ENCODE data around the gene MORN1. TPM values are rescaled to one million over a fixed set of nuclear protein-coding genes. Genes with fewer than 3 reads are reported as not detected.

The MORN1 gene
- total and polyA plus RNA-seq, 2 of the 4 experiments (the other 2 are of a cell fraction) = 3.0 to 4.2 TPM

GRCh38 chr1:2324553-2325366, 66.6 kb downstream of the MORN1 start:
- Histone ChIP-seq H4K91ac (ENCODE audit: insufficient read depth, low read depth, low read length) (no peak overlapping the region), H3K27me3 (ENCODE audit: control insufficient read depth, insufficient read depth, low read length) (peaks cover 6% of the 10 kb centered on the region; the same call in 1 of the 2 replicates), H3K4me1 (ENCODE audit: control insufficient read depth, insufficient read depth, low read length) (peaks cover 12% of the 10 kb centered on the region), H3K27ac (ENCODE audit: insufficient read depth, low read length) (no peak overlapping the region), H2AFZ (replicated peaks; ENCODE audit: low read length, poor library complexity) (no peak overlapping the region), H4K8ac (ENCODE audit: low read depth in 2 of 2, low read length in 2 of 2) (no peak overlapping the region), H4K5ac (ENCODE audit: low read depth, low read length) (no peak overlapping the region), H2AK9ac (replicated peaks; ENCODE audit: low read depth, low read length, poor library complexity) (no peak overlapping the region), H4K20me1 (ENCODE audit: insufficient read depth, low read length) (no peaks in the 10 kb centered on the region), H2BK5ac (ENCODE audit: low read depth, low read length, poor library complexity, severe bottlenecking) (no peak overlapping the region), H3K18ac (ENCODE audit: low read depth, low read length) (no peak overlapping the region), H3K4me3 (ENCODE audit: insufficient read depth, low read depth, low read length) (no peak overlapping the region), H3K9ac (ENCODE audit: low read depth, low read length) (no peak overlapping the region), H2BK15ac (ENCODE audit: low read depth, low read length) (no peak overlapping the region), H3K9me3 (ENCODE audit: control insufficient read depth, insufficient read depth, low read length) (peaks cover 3% of the 10 kb centered on the region; the same call in 1 of the 2 replicates), H3K14ac (replicated peaks; ENCODE audit: low read depth, low read length) (no peak overlapping the region), H2AK5ac (ENCODE audit: low read depth, low read length) (no peak overlapping the region; the same call in 1 of the 2 replicates), H3K36me3 (ENCODE audit: control insufficient read depth, insufficient read depth, low read length) (no peaks in the 10 kb centered on the region), H2BK120ac (ENCODE audit: low read depth, low read length) (no peak overlapping the region), H3K4ac (ENCODE audit: low read depth, low read length) (no peak overlapping the region), H3K79me1 (ENCODE audit: low read depth in 1 of 2, low read length in 2 of 2) (0 out of 4 replicates have a peak, but pooled peaks cover 0 to 4% of the 10 kb centered on the region in 2 experiments), H3K9me1 (ENCODE audit: insufficient read depth, low read length) (no peaks in the 10 kb centered on the region), H2BK20ac (ENCODE audit: low read depth, low read length) (no peak overlapping the region), H3K4me2 (ENCODE audit: low read depth, low read length) (no peak overlapping the region), H3K56ac (ENCODE audit: extremely low read depth, insufficient read depth, low read length) (no peak overlapping the region), H3K23ac (ENCODE audit: low read depth, low read length) (no peak overlapping the region)
- WGBS, 2 experiments (ENCODE audit: extremely low coverage in 2 of 2, insufficient read length in 1 of 2) = 96% methylated on average over 5 of the region's 18 CpGs; no CpG with 5 or more reads in 1 of the 2 experiments
- no peak for TF ChIP-seq BHLHE40 (IDR thresholded peaks at IDR 0.05; ENCODE audit: low read depth, low read length)
- TF ChIP-seq MAZ (IDR thresholded peaks at IDR 0.05; ENCODE audit: borderline replicate concordance, low read depth, low read length) = no peak
- no peak for TF ChIP-seq POLR2A (IDR thresholded peaks at IDR 0.05; ENCODE audit: low read depth, low read length)
- no peak for TF ChIP-seq USF2 (IDR thresholded peaks at IDR 0.05; ENCODE audit: low read depth, low read length)
- TF ChIP-seq NFE2L2 (IDR thresholded peaks at IDR 0.05; ENCODE audit: low read depth, low read length) = no peak
- no peak for TF ChIP-seq CTCF (conservative IDR thresholded peaks at IDR 0.05; ENCODE audit: low read depth, low read length)
- TF ChIP-seq RAD21 (IDR thresholded peaks at IDR 0.05; ENCODE audit: low read length) = no peak
- no peak for TF ChIP-seq FOS (IDR thresholded peaks at IDR 0.05; ENCODE audit: low read depth, low read length)
- TF ChIP-seq RFX5 (IDR thresholded peaks at IDR 0.05; ENCODE audit: low read depth, low read length) = no peak
- no peak for TF ChIP-seq CEBPB (IDR thresholded peaks at IDR 0.05; ENCODE audit: low read depth, low read length)
- TF ChIP-seq RCOR1 (IDR thresholded peaks at IDR 0.05; ENCODE audit: insufficient replicate concordance, low read length) = no peak
- TF ChIP-seq MAFK (IDR thresholded peaks at IDR 0.05; ENCODE audit: low read depth, low read length) = no peak
- intact Hi-C loops (cut with micrococcal nuclease) (no loop called here), in situ Hi-C loops (cut with MboI; ENCODE audit: low sequenced_read_pairs) (no loop called here), dilution Hi-C loops (cut with HindIII; ENCODE audit: low sequenced_read_pairs, unreplicated experiment) (no loop called here)
- ChIA-PET CTCF (no interaction called here), POLR2A (ENCODE audit: unreplicated experiment) (no interaction called here)
- BruUV-seq (replicated peaks) = no TSS peak
- ATAC-seq (ENCODE audit: low read depth) = no peak
- DNase-seq = no peak

All from IMR-90 (cell line).